ENCODE measurements around the gene HSPBP1. TPM values are rescaled to one million over a fixed set of nuclear protein-coding genes. Genes with fewer than 3 reads are reported as not detected.

HSPBP1 gene, protein sequence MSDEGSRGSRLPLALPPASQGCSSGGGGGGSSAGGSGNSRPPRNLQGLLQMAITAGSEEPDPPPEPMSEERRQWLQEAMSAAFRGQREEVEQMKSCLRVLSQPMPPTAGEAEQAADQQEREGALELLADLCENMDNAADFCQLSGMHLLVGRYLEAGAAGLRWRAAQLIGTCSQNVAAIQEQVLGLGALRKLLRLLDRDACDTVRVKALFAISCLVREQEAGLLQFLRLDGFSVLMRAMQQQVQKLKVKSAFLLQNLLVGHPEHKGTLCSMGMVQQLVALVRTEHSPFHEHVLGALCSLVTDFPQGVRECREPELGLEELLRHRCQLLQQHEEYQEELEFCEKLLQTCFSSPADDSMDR
- 120 to 145 TPM (median 138 TPM) in 5 replicates for total RNA-seq (2022; extraction: Qiagen RNA extraction; ENCODE audit: low read depth)

DNA sequence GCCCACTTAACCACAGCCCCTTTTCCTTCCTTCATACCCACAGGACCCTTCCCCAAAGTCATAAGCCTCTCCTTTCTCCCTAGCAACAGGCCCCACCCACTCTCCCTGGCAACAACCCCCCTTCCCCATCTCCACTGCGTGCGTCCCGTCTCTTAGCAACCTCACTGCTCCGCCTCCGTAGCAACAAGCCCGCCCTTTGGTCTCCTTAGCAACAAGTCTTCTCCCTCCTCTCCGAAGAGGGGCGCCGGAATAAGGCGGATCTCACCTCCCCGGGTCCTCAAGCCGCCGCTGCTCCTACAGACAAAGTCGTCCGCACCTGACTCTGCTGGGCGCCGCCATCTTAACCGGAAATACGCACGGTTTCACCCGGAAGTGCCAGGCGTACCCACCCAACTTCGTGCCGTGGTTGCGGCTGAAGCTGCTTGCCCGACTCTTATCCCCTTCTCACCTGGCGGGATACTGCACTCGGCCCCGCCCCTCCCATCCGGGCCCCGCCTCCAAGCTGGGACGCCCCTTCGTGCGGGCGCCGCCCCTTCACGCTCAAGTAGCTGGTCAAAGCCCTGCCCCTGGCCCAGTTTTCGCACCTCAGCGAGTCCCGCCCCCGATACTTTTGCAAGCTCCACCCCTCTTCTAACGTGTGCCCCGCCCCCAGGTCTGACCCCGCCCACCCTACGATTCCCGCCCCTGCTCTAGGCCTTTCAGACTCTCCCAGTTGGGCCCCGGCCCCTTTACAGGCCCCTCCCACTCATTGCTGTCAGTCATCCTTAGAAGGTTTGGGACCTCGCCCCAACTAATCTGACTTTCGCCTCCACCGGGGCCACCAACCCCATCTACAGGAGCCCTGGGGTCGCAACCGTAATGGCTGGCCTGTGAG is at the start of gene HSPBP1:
HSPBP1 (minus strand) TSS at position 341 of the 874 bp plus-strand sequence. CDS start 502 bp downstream, outside the sequence.

DNA sequence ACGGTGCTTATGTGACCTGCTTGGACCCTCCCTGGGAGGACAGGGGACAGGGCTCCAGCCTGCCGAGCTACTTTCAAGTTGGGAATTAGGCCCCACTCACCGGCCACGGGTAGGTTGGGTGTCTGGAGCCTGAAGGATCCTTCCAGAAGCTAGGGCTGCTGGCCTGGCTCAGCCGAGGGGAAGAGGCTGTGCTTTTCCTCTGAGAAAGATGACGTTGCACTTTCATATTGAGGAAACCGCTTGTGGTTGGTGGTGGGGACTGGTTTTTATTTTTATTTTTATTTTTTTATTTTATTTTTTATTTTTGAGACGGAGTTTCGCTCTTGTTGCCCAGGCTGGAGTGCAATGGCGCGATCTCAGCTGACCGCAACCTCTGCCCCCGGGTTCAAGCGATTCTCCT is 45.3 kb upstream of the HSPBP1 start, which contains the start of gene TMEM150B:
TMEM150B (minus strand) TSS at position 170 of the 400 bp plus-strand sequence. CDS start 4,305 bp downstream, outside the sequence.

DNA sequence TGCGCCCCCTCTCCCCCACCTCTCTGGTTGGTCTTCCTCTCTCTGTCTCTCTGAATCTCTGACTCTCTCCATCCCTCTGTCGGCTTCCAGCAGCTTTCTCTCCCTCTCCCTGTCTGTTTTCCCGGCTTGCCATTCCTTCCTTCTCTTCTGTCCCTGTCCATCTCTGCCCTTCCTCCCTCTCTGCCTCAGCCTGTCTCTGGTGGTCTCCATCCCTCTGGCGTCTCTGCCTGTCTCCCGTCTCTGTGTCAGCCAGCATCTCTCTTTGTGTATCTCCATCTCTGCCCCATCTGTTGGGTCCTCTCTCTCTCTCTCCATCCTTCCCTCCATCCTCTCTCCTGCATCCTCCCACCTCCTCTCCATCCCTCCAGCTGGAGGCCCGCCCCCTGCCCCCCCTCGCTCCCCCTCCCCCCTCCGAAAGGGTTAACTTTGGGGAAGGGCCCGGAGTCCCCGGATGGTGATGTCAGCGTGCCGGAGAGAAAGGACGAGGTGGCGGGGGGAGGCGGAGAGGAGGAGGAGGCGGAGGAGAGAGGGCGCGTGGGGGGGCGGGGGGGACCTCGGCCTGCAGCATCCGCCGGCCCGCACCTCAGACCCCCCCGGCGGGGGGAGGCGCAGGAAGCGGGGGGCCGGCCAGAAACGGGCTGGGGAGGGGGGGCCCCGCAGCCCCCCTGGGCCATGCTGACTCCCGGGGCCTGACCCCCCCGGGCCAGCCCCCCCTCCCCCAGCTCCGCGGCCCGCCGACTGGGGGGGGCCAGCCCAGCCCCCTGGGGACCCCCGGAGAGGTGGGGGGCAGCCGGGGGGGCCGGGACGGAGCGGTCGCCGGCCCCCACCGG is 3.9 kb upstream of the HSPBP1 start, which contains the start of gene BRSK1:
BRSK1 (plus strand) TSS at position 450 of the 830 bp plus-strand sequence. CDS start 446 bp downstream, outside the sequence.

DNA sequence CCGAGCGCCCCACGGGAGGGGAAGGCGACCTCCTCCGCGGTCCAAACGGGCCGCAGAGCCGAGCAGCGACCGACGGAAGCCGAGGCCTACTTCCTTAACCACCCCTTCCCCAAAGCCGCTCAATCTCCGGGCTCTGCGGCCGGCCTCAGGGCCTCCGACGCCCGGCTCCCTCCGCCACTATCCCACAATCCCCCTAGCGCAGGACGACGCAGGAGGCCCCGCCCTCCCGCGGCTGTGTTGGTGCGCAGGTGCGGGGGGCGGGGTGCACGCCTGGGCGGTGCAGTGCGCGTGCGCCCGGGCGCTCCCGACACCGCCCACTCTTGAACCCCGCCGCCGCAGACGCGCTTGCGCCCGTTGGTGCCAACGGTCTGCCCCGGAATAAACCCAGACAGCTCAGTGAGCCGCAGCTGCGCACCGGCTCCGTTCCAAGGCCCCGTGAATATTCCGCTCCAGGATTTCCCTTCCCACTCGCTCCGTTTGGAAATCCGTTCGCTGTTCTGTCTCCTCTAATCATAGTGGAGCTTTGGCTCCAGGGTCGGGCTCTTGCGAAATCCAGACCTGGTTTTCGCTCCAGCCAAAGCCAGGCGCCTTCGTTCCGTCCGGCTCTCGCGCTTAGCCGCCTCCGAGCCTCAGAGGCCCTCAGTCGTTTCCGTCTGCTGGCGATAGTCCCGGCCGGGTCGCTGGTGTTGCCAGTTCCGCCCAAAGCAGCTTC is 20.9 kb downstream of the HSPBP1 start, which contains the start of gene PPP6R1:
PPP6R1 (minus strand) TSS at position 190 of the 712 bp plus-strand sequence. CDS start 11,914 bp downstream, outside the sequence.

DNA sequence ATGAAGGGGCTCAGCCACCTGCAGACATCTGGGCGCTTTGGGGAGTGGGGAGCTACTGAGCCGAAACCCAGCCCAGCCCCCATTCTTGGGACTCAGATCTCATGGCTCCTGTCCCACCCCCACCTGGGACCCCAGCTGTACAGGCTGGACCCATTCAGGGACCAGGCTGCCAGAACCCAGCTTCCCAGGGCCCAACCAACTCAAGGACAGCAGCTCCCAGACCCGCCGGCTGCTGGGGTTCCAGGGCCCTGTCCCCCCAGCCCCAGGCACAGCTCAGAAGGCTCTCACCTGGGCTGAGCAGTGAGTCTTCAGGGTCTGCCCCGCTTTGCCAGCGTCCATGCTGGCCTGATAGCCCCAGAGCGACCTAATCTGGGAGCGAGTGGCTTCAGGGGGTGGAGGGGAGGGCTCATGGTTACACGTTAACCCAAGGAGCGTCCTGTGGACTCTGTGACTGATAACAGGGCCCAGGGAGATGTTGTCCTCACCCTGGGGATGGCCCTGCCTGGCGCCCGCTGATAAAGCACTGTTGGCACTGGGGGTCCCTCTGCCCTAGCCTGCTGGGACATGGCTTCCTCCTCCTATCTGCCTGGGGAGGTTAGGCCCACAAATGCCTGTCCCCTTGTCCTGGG is 51.4 kb downstream of the HSPBP1 start, which contains the start of gene TMEM86B:
TMEM86B (minus strand) TSS at position 361 of the 629 bp plus-strand sequence; CDS start at position 339, 22 bp downstream.

Other genes starting within 250 kb of the HSPBP1 start
- 0.08 to 0.22 TPM (median 0.17 TPM) in 4 of 5 replicates, not detected in the other for gene GP6, start 241.8 kb downstream of the HSPBP1 start, total RNA-seq (2022; extraction: Qiagen RNA extraction; ENCODE audit: low read depth)
- 15.2 to 22.6 TPM (median 20.6 TPM) in 5 replicates for gene RDH13, start 217.0 kb downstream of the HSPBP1 start, total RNA-seq (2022; extraction: Qiagen RNA extraction; ENCODE audit: low read depth)
- gene EPS8L1, start 204.2 kb downstream of the HSPBP1 start, total RNA-seq (2022; extraction: Qiagen RNA extraction; ENCODE audit: low read depth) = 5.0 to 6.5 TPM (median 5.9 TPM) in 5 replicates
- 55.9 to 88.0 TPM (median 82.4 TPM) in 5 replicates for gene PPP1R12C, start 162.5 kb downstream of the HSPBP1 start, total RNA-seq (2022; extraction: Qiagen RNA extraction; ENCODE audit: low read depth)
- gene TNNT1, start 130.9 kb downstream of the HSPBP1 start, total RNA-seq (2022; extraction: Qiagen RNA extraction; ENCODE audit: low read depth) = 115 to 148 TPM (median 130 TPM) in 5 replicates
- 5.9 to 9.6 TPM (median 8.0 TPM) in 5 replicates for gene TNNI3, start 122.4 kb downstream of the HSPBP1 start, total RNA-seq (2022; extraction: Qiagen RNA extraction; ENCODE audit: low read depth)
- 3.7 to 7.7 TPM (median 5.7 TPM) in 5 replicates for gene DNAAF3, start 113.5 kb downstream of the HSPBP1 start, total RNA-seq (2022; extraction: Qiagen RNA extraction; ENCODE audit: low read depth)
- 1.9 to 4.8 TPM (median 4.0 TPM) in 5 replicates for gene SYT5, start 99.8 kb downstream of the HSPBP1 start, total RNA-seq (2022; extraction: Qiagen RNA extraction; ENCODE audit: low read depth)
- gene PTPRH, start 70.6 kb downstream of the HSPBP1 start, total RNA-seq (2022; extraction: Qiagen RNA extraction; ENCODE audit: low read depth) = 2.7 to 5.3 TPM (median 5.1 TPM) in 5 replicates
- gene TMEM86B, start 51.3 kb downstream of the HSPBP1 start, total RNA-seq (2022; extraction: Qiagen RNA extraction; ENCODE audit: low read depth) = 3.1 to 5.3 TPM (median 4.1 TPM) in 5 replicates
- gene PPP6R1, start 21.1 kb downstream of the HSPBP1 start, total RNA-seq (2022; extraction: Qiagen RNA extraction; ENCODE audit: low read depth) = 84.5 to 118 TPM (median 109 TPM) in 5 replicates
- 2.5 to 4.3 TPM (median 4.1 TPM) in 5 replicates for gene BRSK1, start 3.9 kb upstream of the HSPBP1 start, total RNA-seq (2022; extraction: Qiagen RNA extraction; ENCODE audit: low read depth)
- gene TMEM150B, start 45.2 kb upstream of the HSPBP1 start, total RNA-seq (2022; extraction: Qiagen RNA extraction; ENCODE audit: low read depth) = not detected in 5 replicates
- 3.7 to 7.5 TPM (median 5.9 TPM) in 5 replicates for gene KMT5C, start 59.8 kb upstream of the HSPBP1 start, total RNA-seq (2022; extraction: Qiagen RNA extraction; ENCODE audit: low read depth)
- gene COX6B2, start 74.6 kb upstream of the HSPBP1 start, total RNA-seq (2022; extraction: Qiagen RNA extraction; ENCODE audit: low read depth) = 0.57 to 1.2 TPM (median 0.81 TPM) in 5 replicates
- gene GARIN5B, start 83.2 kb upstream of the HSPBP1 start, total RNA-seq (2022; extraction: Qiagen RNA extraction; ENCODE audit: low read depth) = 0.08 to 0.33 TPM (median 0.13 TPM) in 5 replicates
- gene IL11, start 90.4 kb upstream of the HSPBP1 start, total RNA-seq (2022; extraction: Qiagen RNA extraction; ENCODE audit: low read depth) = 14.5 to 19.3 TPM (median 18.6 TPM) in 5 replicates
- 0.94 to 2.2 TPM (median 1.7 TPM) in 5 replicates for gene TMEM190, start 96.7 kb upstream of the HSPBP1 start, total RNA-seq (2022; extraction: Qiagen RNA extraction; ENCODE audit: low read depth)
- 2.8 to 9.2 TPM (median 7.0 TPM) in 5 replicates for gene TMEM238, start 104.2 kb upstream of the HSPBP1 start, total RNA-seq (2022; extraction: Qiagen RNA extraction; ENCODE audit: low read depth)
- 2,491 to 3,078 TPM (median 2,623 TPM) in 5 replicates for gene RPL28, start 105.8 kb upstream of the HSPBP1 start, total RNA-seq (2022; extraction: Qiagen RNA extraction; ENCODE audit: low read depth)
- gene UBE2S, start 127.7 kb upstream of the HSPBP1 start, total RNA-seq (2022; extraction: Qiagen RNA extraction; ENCODE audit: low read depth) = 343 to 483 TPM (median 443 TPM) in 5 replicates
- gene SHISA7, start 163.2 kb upstream of the HSPBP1 start, total RNA-seq (2022; extraction: Qiagen RNA extraction; ENCODE audit: low read depth) = not detected in 5 replicates
- gene ISOC2, start 181.5 kb upstream of the HSPBP1 start, total RNA-seq (2022; extraction: Qiagen RNA extraction; ENCODE audit: low read depth) = 51.3 to 61.4 TPM (median 58.4 TPM) in 5 replicates
- gene C19orf85, start 184.6 kb upstream of the HSPBP1 start, total RNA-seq (2022; extraction: Qiagen RNA extraction; ENCODE audit: low read depth) = not detected in 5 replicates
- gene ZNF628, start 196.5 kb upstream of the HSPBP1 start, total RNA-seq (2022; extraction: Qiagen RNA extraction; ENCODE audit: low read depth) = 4.5 to 7.2 TPM (median 6.7 TPM) in 5 replicates
- 34.8 to 57.0 TPM (median 55.0 TPM) in 5 replicates for gene NAT14, start 205.1 kb upstream of the HSPBP1 start, total RNA-seq (2022; extraction: Qiagen RNA extraction; ENCODE audit: low read depth)
- 0.35 to 0.82 TPM (median 0.57 TPM) in 5 replicates for gene SSC5D, start 208.3 kb upstream of the HSPBP1 start, total RNA-seq (2022; extraction: Qiagen RNA extraction; ENCODE audit: low read depth)